Activated T-helper 1 cell treated with Interleukin-2 at 50 U/mL for 16 hours (primary cell): ENCODE data around the gene CCDC24.

Experiments
- DNase-seq: peaks from one replicate; pipeline ENCODE4 v3.0.0-alpha.2; 2020; ENCODE audit warnings: low read depth

Gene CCDC24

GRCh38 chr1:43999455-43999854 is 8.1 kb downstream of the CCDC24 start:
- no peak for DNase-seq

- no peak for DNase-seq
Observed at GRCh38 chr1:44000122-44000665, 8.8 kb downstream of the CCDC24 start.

GRCh38 chr1:44002165-44002564 is 10.8 kb downstream of the CCDC24 start:
- no peak for DNase-seq

GRCh38 chr1:44002606-44003157 is 11.3 kb downstream of the CCDC24 start:
- DNase-seq = no peak

GRCh38 chr1:44008259-44008658 is 16.9 kb downstream of the CCDC24 start:
- DNase-seq = no peak

- DNase-seq = no peak
Observed at GRCh38 chr1:44010935-44011471, 19.6 kb downstream of the CCDC24 start.

GRCh38 chr1:44012404-44012803 is 21.0 kb downstream of the CCDC24 start:
- no peak for DNase-seq

- DNase-seq = no peak
Observed at GRCh38 chr1:44012941-44013609, 21.7 kb downstream of the CCDC24 start.

- DNase-seq = no peak
Observed at GRCh38 chr1:44013949-44014348, 22.6 kb downstream of the CCDC24 start.

GRCh38 chr1:44014365-44015104 is 23.1 kb downstream of the CCDC24 start:
- no peak for DNase-seq

GRCh38 chr1:44015206-44015605 is 23.8 kb downstream of the CCDC24 start:
- no peak for DNase-seq

GRCh38 chr1:44016041-44016889 is 24.9 kb downstream of the CCDC24 start:
- DNase-seq = no peak

- no peak for DNase-seq
Observed at GRCh38 chr1:44016890-44017400, 25.5 kb downstream of the CCDC24 start.

- no peak for DNase-seq
Observed at GRCh38 chr1:44019466-44019948, 28.1 kb downstream of the CCDC24 start.

GRCh38 chr1:44020464-44020863 is 29.1 kb downstream of the CCDC24 start:
- DNase-seq = no peak

- DNase-seq = no peak
Observed at GRCh38 chr1:44021156-44021555, 29.8 kb downstream of the CCDC24 start.

- no peak for DNase-seq
Observed at GRCh38 chr1:44021581-44022321, 30.4 kb downstream of the CCDC24 start.

- no peak for DNase-seq
Observed at GRCh38 chr1:44024031-44024902, 32.9 kb downstream of the CCDC24 start.

GRCh38 chr1:44024903-44025525 is 33.6 kb downstream of the CCDC24 start:
- DNase-seq = no peak
